CD4-positive, CD25-positive, alpha-beta regulatory T cell (primary cell): ENCODE data around the gene PIEZO1. TPM values are rescaled to one million over a fixed set of nuclear protein-coding genes. Genes with fewer than 3 reads are reported as not detected.

Source experiments
- ATAC-seq, 2 donors: fragments of 150-1000 bp; cut with Tn5 transposase; one replicate each; pipeline ENCODE4 v1.10.0; 2021; ENCODE audit warnings: low read depth in 2 of 2, moderate number of reproducible peaks in 2 of 2, moderate library complexity in 1 of 2
- DNase-seq, 3 donors: peaks; one replicate each; pipeline versions ENCODE4 v3.0.0 to v3.0.0-alpha.2; 2012 to 2022; ENCODE audit warnings: mixed read lengths in 1 of 3
- H3K27ac ChIP-seq: one replicate; pipeline ENCODE4 v1.7.0; 2013; ENCODE audit warnings: mild to moderate bottlenecking, low read length; ENCODE audit not compliant: insufficient read depth, poor library complexity, severe bottlenecking
- H3K27me3 ChIP-seq: one replicate; pipeline ENCODE4 v1.7.0; 2013; ENCODE audit warnings: low read length; ENCODE audit not compliant: control insufficient read depth, insufficient read depth
- H3K36me3 ChIP-seq: one replicate; pipeline ENCODE4 v1.7.0; 2013; ENCODE audit warnings: mild to moderate bottlenecking, low read length, moderate library complexity; ENCODE audit not compliant: control insufficient read depth, insufficient read depth
- H3K4me1 ChIP-seq: 2 replicates; pipeline ENCODE4 v1.7.0; 2013; ENCODE audit warnings: mild to moderate bottlenecking, low read length; ENCODE audit not compliant: insufficient read depth, control insufficient read depth, poor library complexity, severe bottlenecking
- H3K4me3 ChIP-seq: one replicate; pipeline ENCODE4 v1.7.0; 2013; ENCODE audit warnings: low read depth, mild to moderate bottlenecking, low read length, moderate library complexity
- H3K9me3 ChIP-seq, 2 experiments: 1 replicate in 1 of 2; 2 replicates in 1 of 2; pipeline ENCODE4 v1.7.0; 2013; ENCODE audit warnings: low read length in 2 of 2, mild to moderate bottlenecking in 1 of 2, moderate library complexity in 1 of 2; ENCODE audit not compliant: control insufficient read depth in 2 of 2
- H3K27ac Mint-ChIP-seq, 3 donors: one replicate each; pipeline ENCODE4 v1.8.0; 2020 to 2022; ENCODE audit warnings: mild to moderate bottlenecking in 3 of 3, mixed read lengths in 3 of 3, moderate library complexity in 2 of 3
- H3K27me3 Mint-ChIP-seq: one replicate; pipeline ENCODE4 v1.8.0; 2022; ENCODE audit warnings: mild to moderate bottlenecking, mixed read lengths
- H3K36me3 Mint-ChIP-seq: one replicate; pipeline ENCODE4 v1.8.0; 2020; ENCODE audit warnings: mixed read lengths
- H3K4me1 Mint-ChIP-seq, 4 donors: one replicate each; pipeline ENCODE4 v1.8.0; 2020 to 2022; ENCODE audit warnings: mixed read lengths in 4 of 4, mild to moderate bottlenecking in 1 of 4
- H3K4me3 Mint-ChIP-seq, 4 donors: one replicate each; pipeline ENCODE4 v1.8.0; 2020 to 2022; ENCODE audit warnings: mild to moderate bottlenecking in 4 of 4, mixed read lengths in 4 of 4, moderate library complexity in 3 of 4
- H3K9me3 Mint-ChIP-seq, 7 donors: one replicate each; pipeline ENCODE4 v1.8.0; 2020 to 2022; ENCODE audit warnings: mixed read lengths in 7 of 7, mild to moderate bottlenecking in 3 of 7, moderate library complexity in 2 of 7
- polyA plus RNA-seq, 4 donors: library from polyadenylated mRNA; unstranded; fragments of 300-500 nt; fragmentation: Illumina TruSeq; gene quantifications; one replicate each; pipeline ENCODE4 v1.2.3, GENCODE V29; 2021
- total RNA-seq: library from RNA; stranded (reverse); gene quantifications from one replicate; pipeline ENCODE4 v1.2.3, GENCODE V29; 2022

PIEZO1 gene
- total and polyA plus RNA-seq, 5 donors from 2014 or later: 18.1 to 337 (median 20.2) TPM

GRCh38 chr16:88713054-88713453 lies 72.0 kb downstream of the PIEZO1 start:
- no peak overlapping the region for H3K27ac Mint-ChIP-seq
- Histone ChIP-seq H3K27ac (no peak overlapping the region), H3K36me3 (peaks cover 39% of the 10 kb centered on the region)

GRCh38 chr16:88712362-88712979 lies 72.5 kb downstream of the PIEZO1 start:
- H3K27ac Mint-ChIP-seq: no peak overlapping the region
- H3K4me1 Mint-ChIP-seq: peaks cover 0 to 9% (median 1%) of the 10 kb centered on the region in 4 donors

More at GRCh38 chr16:88713054-88713453, 72.0 kb downstream of the PIEZO1 start:
- Histone ChIP-seq H3K27me3 (no peaks in the 10 kb centered on the region), H3K9me3 (no peaks in the 10 kb centered on the region), H3K4me3 (no peak overlapping the region), H3K4me1 (peaks cover 4% of the 10 kb centered on the region)
- no peaks in the 10 kb centered on the region for H3K9me3 Mint-ChIP-seq
- H3K36me3 Mint-ChIP-seq: peaks cover 5% of the 10 kb centered on the region
- H3K27me3 Mint-ChIP-seq: no peaks in the 10 kb centered on the region
- H3K4me1 Mint-ChIP-seq: peaks cover 0 to 7% (median 0%) of the 10 kb centered on the region in 4 donors
- no peak for ATAC-seq
- DNase-seq: no peak
- no peak overlapping the region for H3K4me3 Mint-ChIP-seq

GRCh38 chr16:88711750-88712340 lies 73.2 kb downstream of the PIEZO1 start:
- H3K36me3 Mint-ChIP-seq: no peaks in the 10 kb centered on the region
- Histone ChIP-seq H3K27ac (no peak overlapping the region), H3K27me3 (no peaks in the 10 kb centered on the region), H3K36me3 (peaks cover 27% of the 10 kb centered on the region), H3K4me1 (peaks cover 12% of the 10 kb centered on the region), H3K4me3 (no peak overlapping the region), H3K9me3 (no peaks in the 10 kb centered on the region)
- H3K27ac Mint-ChIP-seq: no peak overlapping the region
- H3K4me3 Mint-ChIP-seq: peak overlapping the region in 1 of 4 donors; percentile 7
- H3K4me1 Mint-ChIP-seq: peaks cover 5 to 15% (median 7%) of the 10 kb centered on the region in 4 donors
- no peaks in the 10 kb centered on the region for H3K9me3 Mint-ChIP-seq
- ATAC-seq: no peak
- no peak for DNase-seq
- no peaks in the 10 kb centered on the region for H3K27me3 Mint-ChIP-seq

More at GRCh38 chr16:88712362-88712979, 72.5 kb downstream of the PIEZO1 start:
- Mint-ChIP-seq H3K36me3 (peaks cover 5% of the 10 kb centered on the region), H3K4me3 (no peak overlapping the region), H3K27me3 (no peaks in the 10 kb centered on the region), H3K9me3 (no peaks in the 10 kb centered on the region)
- no peak for DNase-seq
- peaks cover 33% of the 10 kb centered on the region for H3K36me3 ChIP-seq
- no peak overlapping the region for H3K27ac ChIP-seq
- peaks cover 6% of the 10 kb centered on the region for H3K4me1 ChIP-seq
- no peaks in the 10 kb centered on the region for H3K9me3 ChIP-seq
- H3K4me3 ChIP-seq: no peak overlapping the region
- H3K27me3 ChIP-seq: no peaks in the 10 kb centered on the region
- ATAC-seq: no peak

GRCh38 chr16:88710556-88710955 lies 74.5 kb downstream of the PIEZO1 start:
- H3K4me1 Mint-ChIP-seq: peaks cover 5 to 17% (median 7%) of the 10 kb centered on the region in 4 donors
- peak overlapping the region in 1 of 4 donors; percentile 79 for H3K4me3 Mint-ChIP-seq
- H3K27ac Mint-ChIP-seq: peak overlapping the region in 1 of 3 donors; percentile 62
- ATAC-seq (no peak), DNase-seq (no peak)
- H3K4me3 ChIP-seq: no peak overlapping the region
- no peak overlapping the region for H3K27ac ChIP-seq
- no peaks in the 10 kb centered on the region for H3K9me3 ChIP-seq
- H3K27me3 ChIP-seq: no peaks in the 10 kb centered on the region
- no peaks in the 10 kb centered on the region for H3K36me3 Mint-ChIP-seq
- H3K36me3 ChIP-seq: peaks cover 15% of the 10 kb centered on the region
- peaks cover 17% of the 10 kb centered on the region for H3K4me1 ChIP-seq
- no peaks in the 10 kb centered on the region for H3K9me3 Mint-ChIP-seq
- no peaks in the 10 kb centered on the region for H3K27me3 Mint-ChIP-seq

- Mint-ChIP-seq H3K9me3 (peaks cover 0 to 1% (median 0%) of the 10 kb centered on the region in 7 donors), H3K27me3 (peaks cover 5% of the 10 kb centered on the region), H3K27ac (peak overlapping the region; percentile 43 to 90 (median 86)), H3K36me3 (peaks cover 5% of the 10 kb centered on the region), H3K4me1 (peaks cover 6 to 48% (median 19%) of the 10 kb centered on the region in 4 donors), H3K4me3 (peak overlapping the region; percentile 12 to 92 (median 80))
- Histone ChIP-seq H3K27me3 (no peaks in the 10 kb centered on the region), H3K4me1 (peaks cover 49% of the 10 kb centered on the region), H3K27ac (peak overlapping the region; percentile 92), H3K4me3 (peak overlapping the region; percentile 80), H3K9me3 (no peaks in the 10 kb centered on the region), H3K36me3 (no peaks in the 10 kb centered on the region)
- ATAC-seq: no peak
- no peak for DNase-seq
Observed at GRCh38 chr16:88706965-88707826, 77.8 kb downstream of the PIEZO1 start.

DNA sequence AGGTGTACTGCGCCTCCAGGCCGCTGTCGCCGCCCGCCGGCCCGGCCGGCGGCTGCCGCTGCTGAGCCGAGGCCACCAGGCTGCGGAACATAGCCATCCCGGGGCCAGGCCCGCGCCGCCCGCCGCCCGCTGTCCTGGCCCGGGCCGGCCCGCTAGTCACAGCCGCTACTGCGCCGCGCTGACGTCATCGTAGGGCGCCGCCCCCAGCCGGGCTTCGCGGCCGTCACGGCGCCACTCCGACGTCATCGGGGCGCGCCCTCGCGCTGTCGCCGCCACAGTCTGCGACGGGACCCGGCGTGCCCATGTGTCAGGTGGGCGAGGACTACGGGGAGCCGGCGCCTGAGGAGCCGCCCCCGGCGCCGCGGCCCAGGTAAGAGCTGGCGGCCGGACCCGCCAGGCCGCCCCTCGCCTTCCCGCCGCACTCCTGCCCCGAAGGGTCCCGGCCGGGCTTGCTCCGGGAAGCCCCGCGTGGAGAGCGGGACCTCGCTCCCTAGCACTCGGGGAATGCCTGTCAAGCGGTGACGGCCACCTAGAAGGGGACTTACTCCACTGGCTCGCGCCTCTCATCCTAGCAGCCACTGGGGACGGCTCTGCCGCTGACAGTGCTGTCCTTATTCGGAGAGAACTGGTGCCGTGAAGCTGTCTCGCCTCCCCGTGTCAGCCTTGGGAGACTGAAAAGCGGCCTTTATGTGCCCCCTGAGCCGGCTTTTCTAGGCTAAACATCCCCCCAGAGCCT lies 78.6 kb downstream of the PIEZO1 start, which contains the start of the genes CTU2 and RNF166:
CTU2 (plus strand) TSS at position 275 of the 736 bp plus-strand sequence; CDS start at position 303, 28 bp downstream.
RNF166 (minus strand) TSS at position 180 of the 736 bp plus-strand sequence; CDS start at position 97, 83 bp downstream.
- no peaks in the 10 kb centered on the region for H3K36me3 ChIP-seq
- peak within 1 kb of the TSS; percentile 89 for H3K4me3 ChIP-seq
- peak within 1 kb of the TSS; percentile 92 for H3K27ac ChIP-seq
- H3K4me3 Mint-ChIP-seq: peak within 1 kb of the TSS; percentile 94 to 100 (median 96)
- H3K9me3 ChIP-seq: no peaks in the 10 kb centered on the region
- H3K27me3 Mint-ChIP-seq: peaks cover 5% of the 10 kb centered on the region
- ATAC-seq: peak; percentile 69 to 71
- peaks cover 0 to 3% (median 0%) of the 10 kb centered on the region in 7 donors for H3K9me3 Mint-ChIP-seq
- H3K4me1 Mint-ChIP-seq: peaks cover 6 to 54% (median 19%) of the 10 kb centered on the region in 4 donors
- DNase-seq: peak; percentile 91 to 93 (median 91)
- H3K4me1 ChIP-seq: peaks cover 54% of the 10 kb centered on the region
- H3K36me3 Mint-ChIP-seq: peaks cover 5% of the 10 kb centered on the region
- H3K27ac Mint-ChIP-seq: peak within 1 kb of the TSS; percentile 95 to 98 (median 97)
- no peaks in the 10 kb centered on the region for H3K27me3 ChIP-seq

DNA sequence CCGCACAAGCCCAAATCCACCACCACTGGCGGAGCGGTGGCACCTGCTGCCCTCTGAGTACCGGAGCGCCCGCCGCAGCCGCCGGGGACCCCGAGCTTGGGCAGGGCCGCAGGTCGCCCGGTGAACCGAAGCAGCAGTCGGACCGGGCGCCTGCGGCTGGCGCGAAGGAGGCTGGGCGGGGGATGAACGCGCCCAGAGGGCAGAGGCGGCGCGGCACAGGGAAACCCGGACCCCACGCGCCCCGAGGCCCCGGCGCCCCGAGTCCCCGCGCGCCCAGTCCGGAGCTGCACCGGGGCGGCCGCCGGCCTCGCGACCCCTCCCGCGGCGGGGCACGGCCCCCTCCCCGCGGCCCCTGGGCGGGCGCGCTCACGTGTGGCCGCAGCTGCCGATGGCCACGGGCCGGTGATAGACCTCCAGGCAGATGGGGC lies 79.2 kb downstream of the PIEZO1 start:
- Histone ChIP-seq H3K27me3 (no peaks in the 10 kb centered on the region), H3K36me3 (no peaks in the 10 kb centered on the region), H3K9me3 (no peaks in the 10 kb centered on the region), H3K27ac (peak overlapping the region; percentile 92), H3K4me1 (peaks cover 59% of the 10 kb centered on the region), H3K4me3 (peak overlapping the region; percentile 89)
- ATAC-seq (no peak), DNase-seq (peak in 1 of 3 donors; percentile 22)
- H3K4me3 Mint-ChIP-seq: peak overlapping the region; percentile 94 to 100 (median 96)
- peaks cover 5% of the 10 kb centered on the region for H3K36me3 Mint-ChIP-seq
- H3K27ac Mint-ChIP-seq: peak overlapping the region; percentile 95 to 98 (median 97)
- peaks cover 0 to 3% (median 0%) of the 10 kb centered on the region in 7 donors for H3K9me3 Mint-ChIP-seq
- H3K27me3 Mint-ChIP-seq: peaks cover 5% of the 10 kb centered on the region
- H3K4me1 Mint-ChIP-seq: peaks cover 6 to 56% (median 19%) of the 10 kb centered on the region in 4 donors
